Heart left ventricle (tissue), 13 donors: ENCODE measurements around the gene KL.

ENCODE experiments used
- POLR2A ChIP-seq, 2 donors: fragments of 450-650 bp; IDR thresholded peaks; one replicate each; pipeline ENCODE4 v1.6.1; 2017; ENCODE audit warnings: antibody characterized with exemption in 2 of 2, mild to moderate bottlenecking in 2 of 2, moderate library complexity in 2 of 2
- TF ChIP-seq, protein P1 (sequence below), 12 donors: fragments of 200-600 bp; sonication (generic) in 4 of 12; IDR thresholded peaks; one replicate each; pipeline versions ENCODE4 v1.5.0 to v1.8.0; 2018 to 2022; ENCODE audit warnings: antibody characterized with exemption in 12 of 12, mild to moderate bottlenecking in 5 of 12
- donor health status: ischemic (EF 13 %, LVEDD 7.1; RV severe dilation, severe dysfunction).
- donor health status: DM: no; HTN: yes; CAD: no.
- donor health status: DM: no; HTN: no; CAD: no.
- donor health status: ischemic (EF 25% LVEDD 6.9; RV normal size, moderate dysfunction).
- donor health status: ischemic (EF 25% LVEDD 5.7; RV mildly dilated, moderate dysfunction).
- donor health status: ischemic (EF 35%, LVEDD 5.7; RV mildly dilated, moderate dysfunction).
- donor health status: nonischemic (EF 11% LVEDD 7.7; RV severe dilation, severe dysfunction).
- donor health status: DM: yes; HTN: yes; CAD: no.
- donor health status: PGD.
- donor health status: ischemic (EF 29% LVEDD 5.4; RV normal size, mild dysfunction).
- donor health status: nonischemic (EF 23%, LVEDD 6.1; RV moderate dilation, normal function).

DNA sequence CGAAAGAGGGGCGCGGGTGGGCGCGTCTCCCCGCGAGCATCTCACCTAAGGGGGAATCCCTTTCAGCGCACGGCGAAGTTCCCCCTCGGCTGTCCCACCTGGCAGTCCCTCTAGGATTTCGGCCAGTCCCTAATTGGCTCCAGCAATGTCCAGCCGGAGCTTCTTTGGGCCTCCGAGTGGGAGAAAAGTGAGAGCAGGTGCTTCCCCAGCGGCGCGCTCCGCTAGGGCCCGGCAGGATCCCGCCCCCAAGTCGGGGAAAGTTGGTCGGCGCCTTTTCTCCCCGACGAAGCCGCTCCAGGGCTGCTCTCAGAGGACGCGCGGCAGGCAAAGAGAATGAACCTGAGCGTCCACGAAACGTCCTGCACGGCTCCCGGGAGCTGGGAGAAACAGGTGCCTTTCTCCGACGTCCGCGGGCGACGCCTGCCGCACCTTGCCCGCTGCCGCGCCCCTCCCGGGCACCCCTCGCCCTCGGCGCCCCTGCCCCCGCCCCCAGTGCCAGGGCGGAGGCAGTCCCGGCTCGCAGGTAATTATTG is 366 bp upstream of the KL start:
- TF ChIP-seq, protein P1, sequence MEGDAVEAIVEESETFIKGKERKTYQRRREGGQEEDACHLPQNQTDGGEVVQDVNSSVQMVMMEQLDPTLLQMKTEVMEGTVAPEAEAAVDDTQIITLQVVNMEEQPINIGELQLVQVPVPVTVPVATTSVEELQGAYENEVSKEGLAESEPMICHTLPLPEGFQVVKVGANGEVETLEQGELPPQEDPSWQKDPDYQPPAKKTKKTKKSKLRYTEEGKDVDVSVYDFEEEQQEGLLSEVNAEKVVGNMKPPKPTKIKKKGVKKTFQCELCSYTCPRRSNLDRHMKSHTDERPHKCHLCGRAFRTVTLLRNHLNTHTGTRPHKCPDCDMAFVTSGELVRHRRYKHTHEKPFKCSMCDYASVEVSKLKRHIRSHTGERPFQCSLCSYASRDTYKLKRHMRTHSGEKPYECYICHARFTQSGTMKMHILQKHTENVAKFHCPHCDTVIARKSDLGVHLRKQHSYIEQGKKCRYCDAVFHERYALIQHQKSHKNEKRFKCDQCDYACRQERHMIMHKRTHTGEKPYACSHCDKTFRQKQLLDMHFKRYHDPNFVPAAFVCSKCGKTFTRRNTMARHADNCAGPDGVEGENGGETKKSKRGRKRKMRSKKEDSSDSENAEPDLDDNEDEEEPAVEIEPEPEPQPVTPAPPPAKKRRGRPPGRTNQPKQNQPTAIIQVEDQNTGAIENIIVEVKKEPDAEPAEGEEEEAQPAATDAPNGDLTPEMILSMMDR (IDR thresholded peaks at IDR 0.05): no peak
- no peak for TF ChIP-seq POLR2A (IDR thresholded peaks at IDR 0.05)
